Ovary (tissue), 9 donors: ENCODE results near the gene HADHB. TPM values are rescaled to one million over a fixed set of nuclear protein-coding genes. Genes with fewer than 3 reads are reported as not detected.

Experiments used
- DNase-seq, 5 donors: peaks; one replicate each; pipeline ENCODE4 v3.0.0-alpha.2; 2019 to 2020
- H3K27ac ChIP-seq, 2 donors: fragments of 200-600 bp; one replicate each; pipeline versions ENCODE4 v1.5.1 to v1.8.0; 2019 to 2022
- H3K27me3 ChIP-seq: fragments of 200-600 bp; one replicate; pipeline ENCODE4 v1.8.0; 2022
- H3K36me3 ChIP-seq: fragments of 200-600 bp; sonication (generic); one replicate; pipeline ENCODE4 v1.5.1; 2019
- H3K4me1 ChIP-seq: one replicate; pipeline ENCODE4 v1.8.1; 2013; ENCODE audit warnings: mild to moderate bottlenecking, moderate library complexity; ENCODE audit not compliant: insufficient read depth
- H3K4me3 ChIP-seq: fragments of 200-600 bp; sonication (generic); one replicate; pipeline ENCODE4 v1.5.1; 2017
- H3K9me3 ChIP-seq, 2 donors: fragments of 200-600 bp in 1 of 2; sonication (generic) in 1 of 2; one replicate each; pipeline versions ENCODE4 v1.5.1 to v1.8.1; 2013 to 2019; ENCODE audit warnings: mild to moderate bottlenecking in 1 of 2, moderate library complexity in 1 of 2
- CTCF ChIP-seq, 3 donors: fragments of 450-650 bp in 2 of 3; fragments of 200-600 bp in 1 of 3; IDR thresholded peaks; one replicate each; pipeline versions ENCODE4 v1.5.1 to v1.8.0; 2016 to 2022; ENCODE audit warnings: antibody characterized with exemption in 3 of 3, mild to moderate bottlenecking in 1 of 3
- EP300 ChIP-seq: sonication (generic); formaldehyde crosslinking; IDR thresholded peaks from one replicate; pipeline ENCODE4 v1.6.1; 2017; ENCODE audit warnings: antibody characterized with exemption
- POLR2A ChIP-seq: fragments of 450-650 bp; IDR thresholded peaks from one replicate; pipeline ENCODE4 v1.6.1; 2017; ENCODE audit warnings: antibody characterized with exemption, mild to moderate bottlenecking, moderate library complexity
- WGBS, 3 donors: extraction: QIAGEN DNeasy Blood & Tissue Kit in 1 of 3; methylation state at CpG; one replicate each; pipeline versions ENCODE4 v1.1.5 to v1.1.7; 2013 to 2017; 5-methylcytosine and 5-hydroxymethylcytosine counted together
- intact Hi-C, 4 donors: fragments of 100-400 bp; cut with DNase I; formaldehyde crosslinking; loops; one replicate each; pipeline versions ENCODE4 v1.11.0 to v1.15.1; 2022 to 2023
- polyA plus RNA-seq, 2 donors: library from polyadenylated mRNA; stranded (reverse); fragments of 200-250 nt in 1 of 2; fragments of 350-450 nt in 1 of 2; fragmentation: Illumina TruSeq in 1 of 2; extraction: RNeasy Lipid Tissue Mini Kit (QIAGEN cat#74804) in 1 of 2; gene quantifications; one replicate each; pipeline ENCODE4 v1.2.3, GENCODE V29; 2013 to 2014
- total RNA-seq, 7 donors: library from RNA; depleted of rRNA in 2 of 7; stranded (reverse); fragments of >200 nt in 2 of 7; fragmentation: NEBNext Ultra II Directional in 3 of 7; extraction: Animal tissue kit (Norgen Biotek cat#: 25700) in 3 of 7; gene quantifications; one replicate each; pipeline versions ENCODE4 v1.1.0 to v1.2.4, GENCODE V29; 2016 to 2023
- donor health status: DM: no; HTN: no; CAD: no; lungs with moderate emphysema.
- donor health status: DM: no; HTN: no; CAD: no.
- donor health status: Bipolar disorder and iron deficiency.
- donor health status: DM: yes; HTN: yes; CAD: no.
- donor health status: DM: no; HTN: no; CAD: no.
- donor health status: DM: yes; HTN: yes; CAD: no.

The HADHB gene
- total and polyA plus RNA-seq, 9 donors: 81.1 to 224 (median 104) TPM

GRCh38 chr2:26269571-26270158 lies 24.9 kb downstream of the HADHB start:
- intact Hi-C loops: no loop called here
- TF ChIP-seq EP300 (no peak), CTCF (IDR thresholded peaks at IDR 0.05) (no peak), POLR2A (no peak)
- Histone ChIP-seq H3K36me3 (no peaks in the 10 kb centered on the region), H3K27ac (no peak overlapping the region), H3K27me3 (no peaks in the 10 kb centered on the region), H3K9me3 (no peaks in the 10 kb centered on the region), H3K4me1 (peaks cover 11% of the 10 kb centered on the region), H3K4me3 (no peak overlapping the region)
- 93 to 95% (median 95%) methylated on average over 6 of the region's 6 CpGs for WGBS, 3 donors
- DNase-seq: no peak

- H3K27ac ChIP-seq: no peak overlapping the region
These were observed 25.6 kb downstream of the HADHB start for GRCh38 chr2:26270373-26270772.

GRCh38 chr2:26273501-26273900 lies 28.8 kb downstream of the HADHB start:
- intact Hi-C loops: no loop called here
- Histone ChIP-seq H3K27me3 (no peaks in the 10 kb centered on the region), H3K36me3 (no peaks in the 10 kb centered on the region), H3K4me3 (no peak overlapping the region), H3K9me3 (no peaks in the 10 kb centered on the region), H3K27ac (peak overlapping the region in 1 of 2 donors; percentile 47), H3K4me1 (peaks cover 9% of the 10 kb centered on the region)
- 39 to 52% (median 45%) methylated on average over 2 of the region's 2 CpGs for WGBS, 3 donors
- TF ChIP-seq EP300: no peak
- no peak for TF ChIP-seq CTCF (IDR thresholded peaks at IDR 0.05)
- no peak for TF ChIP-seq POLR2A
- no peak for DNase-seq

More at GRCh38 chr2:26270373-26270772, 25.6 kb downstream of the HADHB start:
- no peaks in the 10 kb centered on the region for H3K36me3 ChIP-seq
- H3K9me3 ChIP-seq: no peaks in the 10 kb centered on the region
- intact Hi-C loops: no loop called here
- no peak for DNase-seq
- peaks cover 11% of the 10 kb centered on the region for H3K4me1 ChIP-seq
- no peak overlapping the region for H3K4me3 ChIP-seq
- no peak for TF ChIP-seq POLR2A
- TF ChIP-seq CTCF (IDR thresholded peaks at IDR 0.05): no peak
- no peak for TF ChIP-seq EP300
- H3K27me3 ChIP-seq: no peaks in the 10 kb centered on the region

- TF ChIP-seq EP300 (peak; percentile 98), CTCF (IDR thresholded peaks at IDR 0.05) (peak in 1 of 3 donors; percentile 28), POLR2A (no peak)
- 5 to 11% (median 6%) methylated on average over 5 of the region's 5 CpGs for WGBS, 3 donors
- no peaks in the 10 kb centered on the region for H3K27me3 ChIP-seq
- peak overlapping the region in 1 of 2 donors; percentile 47 for H3K27ac ChIP-seq
- no peak overlapping the region for H3K4me3 ChIP-seq
- intact Hi-C loops: no loop called here
- peaks cover 9% of the 10 kb centered on the region for H3K4me1 ChIP-seq
- peak in 3 of 5 donors; percentile 39 to 90 (median 42) for DNase-seq
- no peaks in the 10 kb centered on the region for H3K9me3 ChIP-seq
- no peaks in the 10 kb centered on the region for H3K36me3 ChIP-seq
These were observed 29.4 kb downstream of the HADHB start for GRCh38 chr2:26274058-26274613.
